ENCODE data around the gene DCUN1D3.

DCUN1D3 gene

GRCh38 chr16:20846030-20846429, 54.1 kb downstream of the DCUN1D3 start:
- Mint-ChIP-seq H3K27me3 (ENCODE audit: low read depth) (no peaks in the 10 kb centered on the region), H3K27ac (no peak overlapping the region), H3K4me1 (peaks cover 12% of the 10 kb centered on the region), H3K36me3 (ENCODE audit: low read depth) (peaks cover 23% of the 10 kb centered on the region), H3K4me3 (no peak overlapping the region), H3K9me3 (no peaks in the 10 kb centered on the region)
- no peak for TF ChIP-seq CTCF (IDR thresholded peaks at IDR 0.05; ENCODE audit: unreplicated experiment in 3 of 3)

- no peaks in the 10 kb centered on the region for H3K27me3 Mint-ChIP-seq (ENCODE audit: low read depth)
- H3K27ac Mint-ChIP-seq: no peak overlapping the region
- TF ChIP-seq CTCF (IDR thresholded peaks at IDR 0.05; ENCODE audit: unreplicated experiment in 3 of 3): no peak
- H3K9me3 Mint-ChIP-seq: no peaks in the 10 kb centered on the region
- H3K4me1 Mint-ChIP-seq: no peaks in the 10 kb centered on the region
- peaks cover 28% of the 10 kb centered on the region for H3K36me3 Mint-ChIP-seq (ENCODE audit: low read depth)
- no peak overlapping the region for H3K4me3 Mint-ChIP-seq
Measured at GRCh38 chr16:20844588-20844987, 55.6 kb downstream of the DCUN1D3 start.

GRCh38 chr16:20844054-20844453, 56.1 kb downstream of the DCUN1D3 start:
- H3K27me3 Mint-ChIP-seq (ENCODE audit: low read depth): no peaks in the 10 kb centered on the region
- no peaks in the 10 kb centered on the region for H3K4me1 Mint-ChIP-seq
- peaks cover 28% of the 10 kb centered on the region for H3K36me3 Mint-ChIP-seq (ENCODE audit: low read depth)
- H3K9me3 Mint-ChIP-seq: no peaks in the 10 kb centered on the region
- TF ChIP-seq CTCF (IDR thresholded peaks at IDR 0.05; ENCODE audit: unreplicated experiment in 3 of 3): no peak
- no peak overlapping the region for H3K4me3 Mint-ChIP-seq
- H3K27ac Mint-ChIP-seq: no peak overlapping the region

GRCh38 chr16:20839504-20839903, 60.7 kb downstream of the DCUN1D3 start:
- H3K36me3 Mint-ChIP-seq (ENCODE audit: low read depth): peaks cover 64% of the 10 kb centered on the region
- H3K27ac Mint-ChIP-seq: no peak overlapping the region
- no peaks in the 10 kb centered on the region for H3K4me1 Mint-ChIP-seq
- no peak for TF ChIP-seq CTCF (IDR thresholded peaks at IDR 0.05; ENCODE audit: unreplicated experiment in 3 of 3)
- no peak overlapping the region for H3K4me3 Mint-ChIP-seq
- peaks cover 9% of the 10 kb centered on the region for H3K9me3 Mint-ChIP-seq
- H3K27me3 Mint-ChIP-seq (ENCODE audit: low read depth): no peaks in the 10 kb centered on the region

GRCh38 chr16:20838240-20838639, 61.9 kb downstream of the DCUN1D3 start:
- Mint-ChIP-seq H3K9me3 (peaks cover 9% of the 10 kb centered on the region), H3K27ac (no peak overlapping the region), H3K4me1 (no peaks in the 10 kb centered on the region), H3K4me3 (no peak overlapping the region), H3K36me3 (ENCODE audit: low read depth) (peaks cover 69% of the 10 kb centered on the region), H3K27me3 (ENCODE audit: low read depth) (no peaks in the 10 kb centered on the region)
- no peak for TF ChIP-seq CTCF (IDR thresholded peaks at IDR 0.05; ENCODE audit: unreplicated experiment in 3 of 3)

- Mint-ChIP-seq H3K36me3 (ENCODE audit: low read depth) (peaks cover 46% of the 10 kb centered on the region), H3K27me3 (ENCODE audit: low read depth) (no peaks in the 10 kb centered on the region)
Measured at GRCh38 chr16:20833086-20833485, 67.1 kb downstream of the DCUN1D3 start.

More at GRCh38 chr16:20833086-20833485, 67.1 kb downstream of the DCUN1D3 start:
- Mint-ChIP-seq H3K27ac (no peak overlapping the region), H3K4me1 (no peaks in the 10 kb centered on the region), H3K9me3 (peaks cover 9% of the 10 kb centered on the region), H3K4me3 (no peak overlapping the region)
- no peak for TF ChIP-seq CTCF (IDR thresholded peaks at IDR 0.05; ENCODE audit: unreplicated experiment in 3 of 3)

Measured in nephron (organoid).